Pulmonary artery endothelial cell (primary cell): ENCODE results near the gene SLC8A2. TPM values are rescaled to one million over a fixed set of nuclear protein-coding genes. Genes with fewer than 3 reads are reported as not detected.
"Not testable (repeated sequence)": the region's sequence is repeated elsewhere in the genome, so short reads cannot be mapped to it uniquely, and the experiment has no call there.

Source experiments
- DNase-seq: peaks from one replicate; pipeline ENCODE4 v3.0.0-alpha.2; 2011; ENCODE audit warnings: low read depth, low spot score
- total RNA-seq: library from RNA; depleted of rRNA; stranded (reverse); fragments of >200 nt; gene quantifications from 2 replicates; pipeline ENCODE4 v1.2.3, GENCODE V29; 2014

Gene SLC8A2
- total RNA-seq, 1 donor from 2014 or later, result not detected

DNA sequence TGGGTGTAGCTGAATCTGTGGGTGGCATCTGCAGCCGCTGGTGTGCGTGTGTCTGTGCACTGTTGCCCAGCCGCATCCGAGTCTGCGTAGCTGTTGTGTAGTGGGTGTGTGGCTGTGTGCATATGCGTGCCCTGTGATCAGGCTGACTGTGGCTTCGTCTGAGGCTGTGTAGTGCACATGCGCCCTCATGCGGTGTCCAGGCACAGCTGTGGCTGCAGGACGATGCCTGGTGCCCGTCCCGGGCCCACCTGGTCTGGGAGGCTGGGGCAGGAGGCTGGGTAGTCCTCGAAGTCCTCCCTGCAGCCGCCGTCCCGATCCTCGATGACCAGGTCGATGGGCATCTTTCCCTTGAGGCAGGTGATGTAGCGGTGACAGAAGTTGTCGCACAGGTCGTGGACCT, 57.2 kb downstream of the SLC8A2 start:
- DNase-seq, result no peak

DNA sequence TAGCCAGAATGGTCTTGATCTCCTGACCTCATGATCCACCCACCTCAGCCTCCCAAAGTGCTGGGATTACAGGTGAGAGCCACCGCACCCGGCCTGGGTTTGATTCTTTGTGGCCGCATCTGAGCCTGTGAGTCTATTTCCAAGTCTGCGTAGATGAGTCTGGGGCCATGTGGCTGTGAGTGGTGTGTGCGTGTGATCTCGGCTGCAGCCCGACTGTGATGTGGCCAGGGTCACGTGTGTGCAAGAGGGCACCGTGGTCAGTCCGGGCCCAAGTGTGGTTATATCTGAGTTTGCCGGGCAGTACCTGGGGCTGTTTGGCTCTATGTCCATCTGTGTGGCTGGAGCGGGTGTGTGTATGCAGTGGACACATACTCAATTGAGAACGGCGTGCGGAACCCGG, 57.8 kb downstream of the SLC8A2 start:
- DNase-seq, result no peak

DNA sequence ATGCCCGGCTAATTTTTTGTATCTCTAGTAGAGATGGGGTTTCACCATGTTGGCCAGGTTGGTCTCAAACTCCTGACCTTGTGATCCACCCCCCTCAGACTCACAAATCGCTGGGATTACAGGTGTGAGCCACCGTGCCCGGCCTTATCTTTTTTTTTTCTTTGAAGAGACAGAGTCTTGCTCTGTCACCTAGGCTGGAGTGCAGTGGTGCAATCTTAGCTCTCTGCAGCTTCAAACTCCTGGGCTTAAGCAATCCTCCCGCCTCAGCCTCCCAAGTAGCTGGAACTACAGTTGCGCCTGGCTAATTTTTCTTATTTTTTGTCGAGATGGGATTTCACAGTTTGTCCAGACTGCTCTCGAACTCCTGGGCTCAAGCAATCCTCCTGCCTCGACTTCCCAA, 60.0 kb downstream of the SLC8A2 start:
- not testable (repeated sequence) for DNase-seq

- no peak for DNase-seq
Observed at GRCh38 chr19:47411101-47411500, 60.6 kb downstream of the SLC8A2 start.

GRCh38 chr19:47408156-47408938, 63.3 kb downstream of the SLC8A2 start:
- DNase-seq, result no peak

DNA sequence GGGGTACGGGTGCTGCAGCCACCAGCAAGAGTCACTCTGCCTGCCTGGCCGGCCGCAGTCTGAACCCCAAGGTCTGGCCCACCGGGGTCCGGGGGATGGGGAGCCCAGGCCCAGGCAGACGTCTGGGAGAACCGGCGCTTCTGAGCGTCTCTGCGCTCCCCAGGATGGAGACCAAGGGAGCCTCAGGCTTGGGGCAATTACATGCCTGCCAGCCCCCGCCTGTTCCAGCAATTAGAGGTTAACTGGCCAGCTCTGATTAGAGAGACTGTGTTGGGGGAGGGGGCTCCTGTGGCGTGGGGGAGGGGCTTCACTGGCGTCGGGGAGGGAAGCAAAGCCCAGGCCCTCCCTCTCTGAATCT, 64.3 kb downstream of the SLC8A2 start:
- DNase-seq, result no peak

GRCh38 chr19:47406711-47407416, 64.8 kb downstream of the SLC8A2 start:
- no peak for DNase-seq

DNA sequence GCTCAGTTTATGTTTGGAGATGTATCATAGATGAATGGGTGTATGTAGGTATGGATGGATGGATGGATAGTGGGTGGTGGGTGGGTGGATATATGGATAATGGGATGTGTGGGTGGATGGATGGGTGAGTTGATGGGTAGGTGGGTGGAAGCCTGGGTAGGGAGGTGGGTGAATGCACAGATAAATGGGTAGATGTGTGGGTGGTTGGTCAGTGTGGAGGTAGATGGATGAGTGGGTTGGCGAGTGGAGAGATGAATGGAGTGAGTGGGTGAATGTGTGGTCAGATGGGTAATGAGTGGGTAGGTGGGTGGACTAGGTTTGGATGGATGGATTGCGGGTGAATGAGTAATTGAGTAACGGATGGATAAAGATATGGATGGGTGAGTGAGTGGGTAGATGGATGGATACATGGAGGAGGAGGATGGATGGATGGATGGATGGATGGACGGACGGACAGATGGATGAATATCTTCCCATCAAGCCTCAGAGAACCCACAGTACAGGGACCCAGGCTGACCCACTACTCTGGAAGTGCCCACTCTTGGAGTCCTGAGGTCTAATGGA, 65.8 kb downstream of the SLC8A2 start:
- DNase-seq, result no peak

- no peak for DNase-seq
Observed at GRCh38 chr19:47405197-47405550, 66.5 kb downstream of the SLC8A2 start.

DNA sequence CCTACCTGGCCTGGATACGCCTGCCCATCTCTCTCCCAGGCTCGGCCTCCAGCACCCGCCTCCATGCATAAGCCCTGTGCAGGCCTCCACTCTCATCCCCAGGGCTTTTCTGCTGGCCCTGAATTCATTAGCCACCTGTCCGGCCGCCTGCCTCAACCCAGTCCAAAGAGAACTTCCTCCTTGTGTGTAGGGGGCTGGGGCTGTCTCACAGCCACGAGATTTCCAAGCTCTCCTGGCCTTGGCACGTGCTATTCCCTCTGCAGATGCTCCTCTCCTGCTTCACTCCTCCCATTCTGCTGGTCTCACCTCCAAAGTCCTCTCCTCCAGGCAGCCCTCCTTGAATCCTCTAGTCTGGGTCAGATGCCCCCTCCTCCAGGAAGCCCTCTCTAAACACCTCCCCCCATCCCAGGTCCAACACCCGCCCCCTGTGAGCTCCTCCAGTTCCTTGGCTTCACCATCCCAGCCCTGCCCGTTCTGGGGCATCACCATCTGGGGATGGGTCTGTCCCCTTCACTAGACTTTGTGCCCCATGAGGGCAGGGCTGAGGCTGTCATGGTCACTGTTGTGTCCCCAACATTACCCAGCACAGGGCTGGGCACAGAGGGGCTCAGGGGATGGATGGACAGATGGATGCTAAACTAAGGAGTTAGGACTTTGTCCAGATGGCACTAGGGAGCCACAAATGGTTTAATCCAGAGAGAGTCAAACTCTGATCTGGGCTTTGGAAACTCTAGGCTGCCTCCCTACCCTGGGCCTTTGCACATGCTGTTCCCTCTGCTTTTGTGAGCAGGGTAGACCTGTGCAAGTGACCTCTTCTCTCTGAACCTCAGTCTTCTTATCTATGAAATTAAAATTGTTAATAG, 67.1 kb downstream of the SLC8A2 start:
- DNase-seq, result no peak

DNA sequence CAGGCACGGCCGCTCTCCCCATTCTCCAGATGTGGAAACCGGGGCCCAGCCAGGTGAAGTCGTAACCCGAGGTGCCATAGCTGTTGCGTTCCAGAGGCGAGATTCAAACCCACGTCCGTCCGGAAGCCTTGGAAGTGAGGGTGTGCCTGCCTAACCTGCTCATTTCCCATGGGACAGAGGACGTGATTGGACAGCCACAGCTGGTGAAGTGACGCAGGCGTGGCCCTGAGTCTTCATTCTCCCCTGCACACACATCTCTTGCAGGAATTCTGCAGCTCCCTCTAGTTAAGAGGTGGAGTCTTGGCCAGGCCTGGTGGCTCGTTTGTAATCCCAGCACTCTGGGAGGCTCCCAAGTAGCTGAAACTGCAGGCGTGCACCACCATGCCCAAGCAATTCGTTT, 69.2 kb downstream of the SLC8A2 start:
- DNase-seq, result no peak

- no peak for DNase-seq
Observed at GRCh38 chr19:47398707-47399597, 72.7 kb downstream of the SLC8A2 start.

DNA sequence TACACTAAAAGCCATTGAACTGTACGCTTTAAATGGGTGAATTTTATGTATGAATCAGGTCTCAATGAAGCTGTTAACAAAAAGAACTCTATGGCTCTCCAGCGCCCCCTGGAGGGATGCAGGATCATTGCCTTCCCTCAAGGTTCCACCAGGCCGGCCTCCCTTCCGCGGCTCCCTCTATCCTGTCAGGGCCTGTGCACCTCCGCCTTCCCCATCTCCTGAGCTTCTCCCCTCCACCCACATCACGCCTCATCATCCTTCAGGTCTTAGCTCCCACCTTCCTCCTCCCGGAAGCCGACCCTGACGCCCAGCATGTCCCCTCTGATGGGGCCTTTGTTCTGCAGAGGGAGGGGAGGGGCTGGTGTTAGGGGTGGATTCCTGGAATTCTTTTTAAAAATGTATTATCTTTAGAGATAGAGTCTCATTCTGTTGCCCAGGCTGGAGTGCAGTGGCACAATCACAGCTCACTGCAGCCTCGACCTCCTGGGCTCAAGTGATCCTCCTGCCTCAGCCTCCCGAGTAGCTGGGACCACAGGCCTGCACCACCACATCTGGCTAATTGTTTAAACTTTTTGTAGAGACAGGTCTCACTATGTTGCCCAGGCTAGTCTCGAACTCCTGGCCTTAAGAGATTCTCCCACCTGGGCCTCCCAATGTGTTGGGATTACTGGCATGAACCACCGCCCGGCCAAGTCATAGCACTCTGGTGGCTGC, 80.0 kb downstream of the SLC8A2 start:
- DNase-seq, result no peak

- DNase-seq, result no peak
Observed at GRCh38 chr19:47390533-47391488, 80.9 kb downstream of the SLC8A2 start.

GRCh38 chr19:47389150-47389556, 82.5 kb downstream of the SLC8A2 start:
- no peak for DNase-seq

DNA sequence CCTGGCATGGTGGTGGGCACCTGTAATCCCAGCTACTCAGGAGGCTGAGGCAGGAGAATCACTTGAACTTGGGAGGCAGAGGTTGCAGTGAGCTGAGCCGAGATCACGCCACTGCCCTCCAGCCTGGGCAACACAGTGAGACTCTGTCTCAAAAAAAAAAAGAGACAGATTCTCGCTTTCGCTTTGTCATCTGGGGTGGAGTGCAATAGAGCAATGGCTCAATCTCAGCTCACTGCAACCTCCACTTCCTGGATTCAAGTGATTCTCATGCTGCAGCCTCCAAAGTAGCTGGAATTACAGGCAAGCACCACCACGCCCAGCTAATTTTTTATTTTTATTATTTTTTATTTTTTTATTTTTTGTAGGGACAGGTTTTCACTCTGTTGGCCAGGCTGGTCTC, 83.0 kb downstream of the SLC8A2 start:
- not testable (repeated sequence) for DNase-seq

- DNase-seq, result not testable (repeated sequence)
Observed at GRCh38 chr19:47387623-47388022, 84.1 kb downstream of the SLC8A2 start.

DNA sequence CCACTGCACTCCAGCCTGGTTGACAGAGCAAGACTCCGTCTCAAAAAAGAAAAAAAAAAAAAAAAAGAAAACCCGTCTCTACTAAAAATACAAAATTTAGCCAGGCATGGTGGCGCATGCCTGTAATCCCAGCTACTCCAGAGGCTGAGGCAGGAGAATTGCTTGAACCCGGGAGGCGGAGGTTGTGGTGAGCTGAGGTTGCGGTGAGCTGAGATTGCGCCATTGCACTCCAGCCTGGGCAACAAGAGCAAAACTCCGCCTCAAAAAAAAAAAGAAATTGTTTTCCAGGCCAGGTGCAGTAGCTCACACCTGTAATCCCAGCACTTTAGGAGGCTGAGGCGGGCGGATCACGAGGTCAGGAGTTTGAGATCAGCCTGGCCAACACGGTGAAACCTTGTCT, 85.1 kb downstream of the SLC8A2 start:
- DNase-seq, result not testable (repeated sequence)

DNA sequence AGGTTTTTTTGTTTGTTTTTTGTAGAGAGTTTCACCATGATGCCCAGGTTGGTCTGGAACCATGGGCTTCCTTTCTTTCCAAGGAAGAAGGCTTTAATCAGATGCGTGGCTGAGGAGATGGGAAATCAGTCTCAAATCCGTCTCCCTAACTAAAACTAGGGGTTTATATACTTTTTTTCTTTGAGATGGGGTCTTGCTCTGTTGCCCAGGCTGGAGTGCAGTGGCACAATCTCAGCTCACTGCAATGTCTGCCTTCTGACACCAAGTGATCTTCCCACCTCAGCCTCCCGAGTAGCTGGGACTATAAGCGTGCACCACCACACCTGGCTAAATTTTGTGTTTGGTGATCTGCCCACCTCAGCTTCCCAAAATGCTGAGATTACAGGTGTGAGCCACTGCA, 87.2 kb downstream of the SLC8A2 start:
- DNase-seq, result not testable (repeated sequence)
